NB4 (cell line): ENCODE data around the gene GPX4.

ENCODE experiments used
- CTCF ChIP-seq: IDR thresholded peaks from one replicate; pipeline ENCODE4 v1.5.1; 2012; ENCODE audit warnings: low read depth, low read length
- TF ChIP-seq, protein P1 (sequence below): IDR thresholded peaks from 2 replicates; pipeline ENCODE4 v1.6.1; 2011; ENCODE audit warnings: low read depth, low read length

GRCh38 chr19:1101337-1101698, 2.5 kb upstream of the GPX4 start:
- no peak for TF ChIP-seq CTCF
- TF ChIP-seq, protein P1, sequence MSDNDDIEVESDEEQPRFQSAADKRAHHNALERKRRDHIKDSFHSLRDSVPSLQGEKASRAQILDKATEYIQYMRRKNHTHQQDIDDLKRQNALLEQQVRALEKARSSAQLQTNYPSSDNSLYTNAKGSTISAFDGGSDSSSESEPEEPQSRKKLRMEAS, result no peak
